Fibroblast of lung (primary cell): Measurements from ENCODE around the gene ANAPC1. TPM values are rescaled to one million over a fixed set of nuclear protein-coding genes. Genes with fewer than 3 reads are reported as not detected.
A peak's percentile ranks its signal among the peaks of the same experiment; 100 is the strongest.

Source experiments
- DNase-seq, 2 donors: peaks; one replicate each; pipeline versions ENCODE4 v3.0.0 to v3.0.0-alpha.2; 2010; ENCODE audit warnings: low read depth in 2 of 2
- H2AFZ ChIP-seq: 2 replicates; pipeline ENCODE4 v1.5.1; 2012; ENCODE audit warnings: low read length, control low read depth, inconsistent platforms
- H3K27ac ChIP-seq: 2 replicates; pipeline ENCODE4 v1.5.1; 2011; ENCODE audit warnings: low read length, control low read depth; ENCODE audit not compliant: insufficient read depth
- H3K27me3 ChIP-seq: 2 replicates; pipeline ENCODE4 v1.5.1; 2011; ENCODE audit warnings: mild to moderate bottlenecking, low read length; ENCODE audit not compliant: control insufficient read depth, insufficient read depth
- H3K36me3 ChIP-seq: 2 replicates; pipeline ENCODE4 v1.5.1; 2011; ENCODE audit warnings: low read length; ENCODE audit not compliant: control insufficient read depth, insufficient read depth
- H3K4me1 ChIP-seq: 2 replicates; pipeline ENCODE4 v1.5.1; 2011; ENCODE audit warnings: low read length; ENCODE audit not compliant: control insufficient read depth, insufficient read depth; ENCODE audit errors: extremely low read depth
- H3K4me2 ChIP-seq: 2 replicates; pipeline ENCODE4 v1.5.1; 2011; ENCODE audit warnings: low read length, control low read depth; ENCODE audit not compliant: insufficient read depth; ENCODE audit errors: extremely low read depth
- H3K4me3 ChIP-seq, 4 experiments: fragments of 200-600 bp in 1 of 4; sonication (generic) in 1 of 4; replicated peaks in 1 of 4; 2 replicates each; pipeline ENCODE4 v1.5.1; 2011 to 2016; ENCODE audit warnings: low read length in 4 of 4, low read depth in 3 of 4, mild to moderate bottlenecking in 3 of 4, control low read depth in 2 of 4, inconsistent platforms in 1 of 4, mixed read lengths in 1 of 4; ENCODE audit not compliant: insufficient read depth in 1 of 4; ENCODE audit errors: control extremely low read depth in 1 of 4
- H3K79me2 ChIP-seq: 2 replicates; pipeline ENCODE4 v1.5.1; 2012; ENCODE audit warnings: mild to moderate bottlenecking, low read length, inconsistent platforms; ENCODE audit not compliant: control insufficient read depth, insufficient read depth
- H3K9ac ChIP-seq: 2 replicates; pipeline ENCODE4 v1.5.1; 2011; ENCODE audit warnings: mild to moderate bottlenecking, low read length, control low read depth; ENCODE audit not compliant: insufficient read depth
- H3K9me3 ChIP-seq: 2 replicates; pipeline ENCODE4 v1.5.1; 2012; ENCODE audit warnings: low read depth, low read length; ENCODE audit not compliant: control insufficient read depth, insufficient read depth
- H4K20me1 ChIP-seq: 2 replicates; pipeline ENCODE4 v1.5.1; 2011; ENCODE audit warnings: low read length; ENCODE audit not compliant: control insufficient read depth, insufficient read depth; ENCODE audit errors: extremely low read depth
- CTCF ChIP-seq, 2 donors: IDR thresholded peaks in 1 of 2; conservative IDR thresholded peaks in 1 of 2; 1 replicate in 1 of 2; 2 replicates in 1 of 2; pipeline ENCODE4 v1.5.1; 2011 to 2012; ENCODE audit warnings: low read length in 2 of 2, control low read depth in 1 of 2, inconsistent platforms in 1 of 2, low read depth in 1 of 2, mild to moderate bottlenecking in 1 of 2
- EZH2 ChIP-seq: IDR thresholded peaks from 2 replicates; pipeline ENCODE4 v1.5.1; 2012; ENCODE audit warnings: low read length, control low read depth, mild to moderate bottlenecking; ENCODE audit errors: missing control alignments
- polyA plus RNA-seq, 2 donors: library from polyadenylated mRNA; depleted of rRNA in 1 of 2; stranded (reverse) in 1 of 2; unstranded in 1 of 2; fragments of >200 nt; gene quantifications; 2 replicates each; pipeline ENCODE4 v1.2.1, GENCODE V29; 2011 to 2012; ENCODE audit warnings: missing spikeins in 1 of 2
- total RNA-seq: library from RNA; depleted of rRNA; stranded (reverse); fragments of >200 nt; gene quantifications from 2 replicates; pipeline ENCODE4 v1.2.1, GENCODE V29; 2014

Gene ANAPC1
- total and polyA plus RNA-seq, 2 donors (not counting 1 experiment from before 2014, with no cell fraction given), result 19.6 to 46.1 TPM

GRCh38 chr2:111923276-111923804 lies 39.3 kb upstream of the ANAPC1 start:
- Histone ChIP-seq H2AFZ (no peak overlapping the region), H4K20me1 (no peaks in the 10 kb centered on the region), H3K27me3 (peaks cover 15% of the 10 kb centered on the region), H3K9ac (no peak overlapping the region), H3K4me1 (peaks cover 6% of the 10 kb centered on the region), H3K79me2 (no peaks in the 10 kb centered on the region), H3K27ac (no peak overlapping the region), H3K4me3 (no peak overlapping the region), H3K9me3 (no peaks in the 10 kb centered on the region), H3K4me2 (no peak overlapping the region), H3K36me3 (no peaks in the 10 kb centered on the region)
- TF ChIP-seq EZH2 (no peak), CTCF (conservative IDR thresholded peaks at IDR 0.05 in 1 of 2, IDR thresholded peaks at IDR 0.05 in 1 of 2; ENCODE audit: low read depth in 1 of 2, low read length in 2 of 2) (no peak)
- peak; percentile 13 to 76 for DNase-seq

- no peak overlapping the region for H3K9ac ChIP-seq
Measured at GRCh38 chr2:111919794-111920608, 36.0 kb upstream of the ANAPC1 start.

More at GRCh38 chr2:111919794-111920608, 36.0 kb upstream of the ANAPC1 start:
- no peaks in the 10 kb centered on the region for H3K9me3 ChIP-seq
- no peaks in the 10 kb centered on the region for H3K79me2 ChIP-seq
- H3K4me3 ChIP-seq, result no peak overlapping the region
- H3K27me3 ChIP-seq, result peaks cover 15% of the 10 kb centered on the region
- no peaks in the 10 kb centered on the region for H3K36me3 ChIP-seq
- no peak overlapping the region for H2AFZ ChIP-seq
- DNase-seq, result peak in 1 of 2 donors; percentile 77
- no peak overlapping the region for H3K4me2 ChIP-seq
- H3K27ac ChIP-seq, result no peak overlapping the region
- H3K4me1 ChIP-seq, result peaks cover 7% of the 10 kb centered on the region
- no peaks in the 10 kb centered on the region for H4K20me1 ChIP-seq
- TF ChIP-seq EZH2 (no peak), CTCF (conservative IDR thresholded peaks at IDR 0.05 in 1 of 2, IDR thresholded peaks at IDR 0.05 in 1 of 2; ENCODE audit: low read depth in 1 of 2, low read length in 2 of 2) (no peak)
